Measurements from ENCODE around the gene CYP2A6. TPM values are rescaled to one million over a fixed set of nuclear protein-coding genes. Genes with fewer than 3 reads are reported as not detected.
"Not testable (repeated sequence)": the region's sequence is repeated elsewhere in the genome, so short reads cannot be mapped to it uniquely, and the experiment has no call there.

The CYP2A6 gene
- total RNA-seq, 2 experiments from 2014 or later, result not detected

DNA sequence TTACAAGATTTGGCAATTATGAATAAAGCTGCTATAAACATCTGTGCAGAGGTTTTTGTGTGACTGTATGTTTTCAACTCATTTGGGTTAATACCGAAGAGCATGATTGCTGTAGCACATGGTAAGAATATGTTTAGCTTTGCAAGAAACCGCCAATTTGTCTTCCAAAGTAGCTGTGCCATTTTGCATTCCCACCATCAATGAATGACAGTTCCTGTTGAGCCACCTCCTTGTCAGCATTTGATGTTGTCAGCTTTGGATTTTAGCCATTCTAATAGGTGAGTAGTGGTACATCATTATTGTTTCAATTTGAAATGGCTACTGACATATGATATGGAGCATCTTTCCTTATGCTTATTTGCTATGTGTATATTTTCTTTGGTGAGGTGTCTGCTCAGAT lies 23.6 kb upstream of the CYP2A6 start:
- H3K36me3 Mint-ChIP-seq (ENCODE audit: low read depth); DNase-seq; POLR2A ChIA-PET; H3K4me3 Mint-ChIP-seq; CTCF ChIA-PET; H3K27ac Mint-ChIP-seq: not testable (repeated sequence)
- Mint-ChIP-seq H3K4me1 (peaks cover 20% of the 10 kb centered on the region), H3K27me3 (peaks cover 44% of the 10 kb centered on the region), H3K9me3 (peaks cover 10% of the 10 kb centered on the region)

GRCh38 chr19:40872209-40872608 lies 22.0 kb upstream of the CYP2A6 start:
- ChIA-PET POLR2A (interaction anchor here (0.7 kb wide), 1 partner anchor 41 kb away, joined by 3 read pairs; no protein-coding TSS in a partner anchor), CTCF (interaction anchor here (1.0 kb wide), 1 partner anchor 209 kb away, joined by 4 read pairs; no protein-coding TSS in a partner anchor)
- peaks cover 4% of the 10 kb centered on the region for H3K36me3 Mint-ChIP-seq (ENCODE audit: low read depth)
- H3K27me3 Mint-ChIP-seq, result peaks cover 40% of the 10 kb centered on the region
- DNase-seq, result no peak
- no peak overlapping the region for H3K4me3 Mint-ChIP-seq
- no peak overlapping the region for H3K27ac Mint-ChIP-seq
- H3K4me1 Mint-ChIP-seq, result peaks cover 20% of the 10 kb centered on the region
- peaks cover 10% of the 10 kb centered on the region for H3K9me3 Mint-ChIP-seq

GRCh38 chr19:40867701-40868100 lies 17.5 kb upstream of the CYP2A6 start:
- Mint-ChIP-seq H3K27me3 (peaks cover 29% of the 10 kb centered on the region), H3K4me3 (no peak overlapping the region), H3K36me3 (ENCODE audit: low read depth) (no peaks in the 10 kb centered on the region), H3K9me3 (peaks cover 4% of the 10 kb centered on the region), H3K27ac (no peak overlapping the region), H3K4me1 (no peaks in the 10 kb centered on the region)
- POLR2A ChIA-PET, result no interaction called here
- DNase-seq, result no peak
- CTCF ChIA-PET, result interaction anchor here (0.5 to 0.9 kb wide), 2 partner anchors 80 to 169 kb away, joined by 3 read pairs; no protein-coding TSS in a partner anchor

DNA sequence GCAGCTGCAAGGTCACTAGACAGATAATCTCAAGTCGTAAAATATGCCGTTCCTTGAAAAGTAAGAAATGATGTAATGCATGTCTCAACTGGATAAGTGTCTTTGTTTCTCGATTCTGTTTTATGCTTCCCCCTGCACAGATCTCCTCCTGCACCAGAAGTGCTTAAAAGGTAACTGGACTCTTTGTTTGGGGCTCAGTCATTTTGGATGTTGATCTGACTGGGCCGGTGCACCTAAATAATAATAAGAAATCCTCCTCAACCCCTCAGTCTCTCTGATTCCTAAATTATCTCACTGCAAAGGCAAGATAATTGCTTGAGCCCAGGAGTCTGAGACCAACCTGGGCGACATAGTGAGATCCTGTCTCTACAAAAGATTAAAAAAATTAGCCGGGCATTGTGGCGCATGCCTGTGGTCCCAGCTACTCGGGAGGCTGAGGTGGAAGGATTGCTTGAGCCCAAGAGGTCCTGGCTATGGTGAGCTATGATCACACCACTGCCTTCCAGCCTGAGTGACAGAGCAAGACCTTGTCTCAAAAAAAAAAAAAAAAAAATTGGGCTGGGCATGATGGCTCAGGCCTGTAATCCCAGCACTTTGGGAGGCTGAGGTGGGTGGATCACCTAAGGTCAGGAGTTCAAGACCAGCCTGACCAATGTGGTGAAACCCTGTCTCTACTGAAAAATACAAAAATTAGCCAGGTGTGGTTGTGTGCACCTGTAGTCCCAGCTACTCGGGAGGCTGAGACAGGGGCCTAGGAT lies 14.7 kb upstream of the CYP2A6 start:
- H3K36me3 Mint-ChIP-seq (ENCODE audit: low read depth); DNase-seq; H3K27ac Mint-ChIP-seq; H3K9me3 Mint-ChIP-seq; H3K4me1 Mint-ChIP-seq; H3K4me3 Mint-ChIP-seq; POLR2A ChIA-PET: not testable (repeated sequence)
- CTCF ChIA-PET, result interaction anchor here (0.7 kb wide), 2 partner anchors 17 to 201 kb away, joined by 3 read pairs; partner anchors contain the start of gene CYP2A7
- peaks cover 17% of the 10 kb centered on the region for H3K27me3 Mint-ChIP-seq

DNA sequence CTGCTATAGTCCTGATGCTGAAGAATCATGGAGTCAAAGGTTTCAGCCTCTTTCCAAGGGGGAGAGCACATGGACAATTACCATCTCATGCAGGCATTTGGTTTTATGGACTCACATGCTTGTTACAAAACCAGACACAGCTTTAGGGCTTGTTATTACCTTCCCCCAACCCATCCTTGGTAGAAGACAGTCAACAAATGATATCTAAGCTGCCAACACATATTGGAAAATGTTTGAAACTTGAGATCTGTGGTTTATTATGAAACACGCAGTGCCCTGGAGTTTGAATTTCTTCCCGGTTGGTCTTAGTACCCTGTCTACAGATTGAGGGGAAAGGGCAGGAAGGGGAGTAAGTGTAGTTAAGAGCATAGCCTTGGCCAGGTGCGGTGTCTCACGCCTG lies 12.5 kb upstream of the CYP2A6 start:
- no peaks in the 10 kb centered on the region for H3K9me3 Mint-ChIP-seq
- H3K27ac Mint-ChIP-seq, result no peak overlapping the region
- peaks cover 20% of the 10 kb centered on the region for H3K27me3 Mint-ChIP-seq
- ChIA-PET POLR2A (no interaction called here), CTCF (no interaction called here)
- H3K4me1 Mint-ChIP-seq, result no peaks in the 10 kb centered on the region
- no peak overlapping the region for H3K4me3 Mint-ChIP-seq
- no peaks in the 10 kb centered on the region for H3K36me3 Mint-ChIP-seq (ENCODE audit: low read depth)
- no peak for DNase-seq

DNA sequence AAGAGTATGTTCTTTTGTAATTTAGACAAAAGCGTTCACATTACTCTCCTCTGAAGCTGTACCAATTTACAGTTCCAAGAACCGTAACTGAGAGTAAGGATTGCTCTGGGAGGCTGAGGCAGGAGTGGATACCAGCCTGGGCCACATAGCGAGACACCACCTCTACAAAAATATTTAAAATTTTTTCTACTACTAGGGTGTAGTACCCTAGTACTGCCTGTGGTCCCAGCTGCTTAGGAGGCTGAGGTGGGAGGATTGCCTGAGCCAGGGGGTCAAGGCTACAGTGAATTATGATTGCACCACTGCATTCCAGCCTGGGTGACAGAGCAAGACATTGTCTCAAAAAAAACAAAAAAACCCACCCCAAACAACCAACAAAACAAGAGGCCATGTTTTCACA lies 12.1 kb upstream of the CYP2A6 start:
- Mint-ChIP-seq H3K4me1 (no peaks in the 10 kb centered on the region), H3K9me3 (no peaks in the 10 kb centered on the region), H3K27me3 (peaks cover 18% of the 10 kb centered on the region), H3K27ac (no peak overlapping the region), H3K4me3 (no peak overlapping the region), H3K36me3 (ENCODE audit: low read depth) (no peaks in the 10 kb centered on the region)
- ChIA-PET CTCF (no interaction called here), POLR2A (no interaction called here)
- DNase-seq, result no peak

DNA sequence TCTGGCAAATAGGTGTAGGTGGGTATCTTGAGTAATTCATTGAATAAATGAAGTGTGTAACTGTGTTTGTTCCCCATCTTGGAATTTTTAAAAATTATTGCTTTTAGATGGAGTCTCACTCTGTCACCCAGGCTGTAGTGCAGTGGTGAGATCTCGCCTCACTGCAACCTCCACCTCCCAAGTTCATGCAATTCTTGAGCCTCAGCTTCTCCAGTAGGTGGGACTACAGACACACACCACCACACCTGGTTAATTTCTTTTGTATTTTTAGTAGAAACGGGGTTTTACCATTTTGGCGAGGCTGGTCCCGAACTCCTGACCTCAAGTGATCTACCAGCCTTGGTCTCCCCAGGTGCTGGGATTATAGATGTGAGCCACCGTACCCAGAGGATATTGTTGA lies 7.9 kb upstream of the CYP2A6 start:
- no peak overlapping the region for H3K27ac Mint-ChIP-seq
- no peaks in the 10 kb centered on the region for H3K4me1 Mint-ChIP-seq
- DNase-seq, result no peak
- no peaks in the 10 kb centered on the region for H3K9me3 Mint-ChIP-seq
- H3K27me3 Mint-ChIP-seq, result peaks cover 14% of the 10 kb centered on the region
- CTCF ChIA-PET, result no interaction called here
- no peak overlapping the region for H3K4me3 Mint-ChIP-seq
- POLR2A ChIA-PET, result no interaction called here
- H3K36me3 Mint-ChIP-seq (ENCODE audit: low read depth), result no peaks in the 10 kb centered on the region

DNA sequence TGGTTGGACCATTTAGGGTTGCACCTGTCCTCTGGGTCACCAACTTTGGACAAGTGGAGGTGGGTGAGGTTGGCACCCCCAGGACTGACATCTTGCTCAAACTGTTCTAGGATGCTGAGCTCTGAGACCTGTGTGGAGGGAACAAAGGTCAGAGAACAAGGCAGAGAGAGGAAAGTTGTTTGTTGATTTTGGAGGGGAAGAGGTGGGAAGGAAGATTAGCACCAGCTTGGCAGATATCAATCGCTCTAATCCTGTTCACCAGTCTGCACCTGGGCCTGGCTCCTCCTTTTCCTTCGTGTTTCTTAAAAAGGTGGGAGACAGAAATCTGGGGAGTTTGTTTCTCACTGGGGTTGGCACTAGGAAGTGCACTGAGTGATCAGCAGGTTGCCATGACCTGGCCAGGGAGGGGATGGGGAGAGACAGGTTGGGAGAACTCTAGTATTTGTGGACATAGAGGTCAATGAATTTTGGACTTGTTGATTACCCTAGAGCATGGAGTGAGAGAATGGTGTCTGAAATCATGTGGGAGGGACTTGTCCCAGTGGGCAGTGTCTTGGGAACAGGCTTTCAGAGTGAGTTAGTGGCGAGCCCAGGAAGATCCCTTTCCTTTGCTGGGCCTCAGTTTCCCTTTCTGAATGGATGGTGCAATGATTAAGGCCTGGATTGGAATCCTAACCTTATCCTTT lies 2.4 kb upstream of the CYP2A6 start:
- H3K36me3 Mint-ChIP-seq (ENCODE audit: low read depth); H3K4me3 Mint-ChIP-seq; POLR2A ChIA-PET; H3K9me3 Mint-ChIP-seq; DNase-seq; H3K27ac Mint-ChIP-seq; CTCF ChIA-PET: not testable (repeated sequence)
- H3K27me3 Mint-ChIP-seq, result peaks cover 38% of the 10 kb centered on the region
- peaks cover 12% of the 10 kb centered on the region for H3K4me1 Mint-ChIP-seq

GRCh38 chr19:40846722-40847121 lies 3.5 kb downstream of the CYP2A6 start:
- H3K9me3 Mint-ChIP-seq, DNase-seq, H3K4me3 Mint-ChIP-seq, H3K27ac Mint-ChIP-seq: not testable (repeated sequence)
- CTCF ChIA-PET, result interaction anchor here (0.5 kb wide), 1 partner anchor 203 kb away, joined by 5 read pairs; no protein-coding TSS in a partner anchor
- Mint-ChIP-seq H3K27me3 (peaks cover 48% of the 10 kb centered on the region), H3K4me1 (peaks cover 35% of the 10 kb centered on the region), H3K36me3 (ENCODE audit: low read depth) (peaks cover 11% of the 10 kb centered on the region)
- POLR2A ChIA-PET, result interaction anchor here (0.6 kb wide), 1 partner anchor 69 kb away, joined by 3 read pairs; no protein-coding TSS in a partner anchor

DNA sequence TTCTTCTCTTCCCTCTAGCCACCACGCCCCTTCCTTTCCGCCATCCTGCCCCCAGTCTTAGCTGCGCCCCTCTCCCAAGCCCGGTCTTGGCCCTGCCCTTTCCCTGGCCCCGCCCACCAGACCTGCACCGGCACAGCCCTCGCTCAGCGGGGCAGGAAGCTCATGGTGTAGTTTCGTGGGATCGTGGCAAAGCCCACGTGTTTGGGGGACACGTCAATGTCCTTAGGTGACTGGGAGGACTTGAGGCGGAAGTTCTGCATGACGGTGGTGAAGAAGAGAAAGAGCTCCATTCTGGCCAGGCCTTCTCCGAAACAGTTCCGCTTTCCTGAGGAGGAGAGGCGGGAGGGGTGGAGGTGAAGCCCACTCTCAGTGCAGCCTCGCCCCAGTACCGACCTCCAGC lies 6.6 kb downstream of the CYP2A6 start:
- peaks cover 11% of the 10 kb centered on the region for H3K36me3 Mint-ChIP-seq (ENCODE audit: low read depth)
- DNase-seq, result peak; percentile 74
- peaks cover 28% of the 10 kb centered on the region for H3K4me1 Mint-ChIP-seq
- POLR2A ChIA-PET, H3K9me3 Mint-ChIP-seq: not testable (repeated sequence)
- CTCF ChIA-PET, result interaction anchor here (0.6 kb wide), 1 partner anchor 301 kb away, joined by 5 read pairs; no protein-coding TSS in a partner anchor
- H3K27me3 Mint-ChIP-seq, result peaks cover 45% of the 10 kb centered on the region
- H3K4me3 Mint-ChIP-seq, result peak overlapping the region; percentile 48
- H3K27ac Mint-ChIP-seq, result peak overlapping the region; percentile 81

DNA sequence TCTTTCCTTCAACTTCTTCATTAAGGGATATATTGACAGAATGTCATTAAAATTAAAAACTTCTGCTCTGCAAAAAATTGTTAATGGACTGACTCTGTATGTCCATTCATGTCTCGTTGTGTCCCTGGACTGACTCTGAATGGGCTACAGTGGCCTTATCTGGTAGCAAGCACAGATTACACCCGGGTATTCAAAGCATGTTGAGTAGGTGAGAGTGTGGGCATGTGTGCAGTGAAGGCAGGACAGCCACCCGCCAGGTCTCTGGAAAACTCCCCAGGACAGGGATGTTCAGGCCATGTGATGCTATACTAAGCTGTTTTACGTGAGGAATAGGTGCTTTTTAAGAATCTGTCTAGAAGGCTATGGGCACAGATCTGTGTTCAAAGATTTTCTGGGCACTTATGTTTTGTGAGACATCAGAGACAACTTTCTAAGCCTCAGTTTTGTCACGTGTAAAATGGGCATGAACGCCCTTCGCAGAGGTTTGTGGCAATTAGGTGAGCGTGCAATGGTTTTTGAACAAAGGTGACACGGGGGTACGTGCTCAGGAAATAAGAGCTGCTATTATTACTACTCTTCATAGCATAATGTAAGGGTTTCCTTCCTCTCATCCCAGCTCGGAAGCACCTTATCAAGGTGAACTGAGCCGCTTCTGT lies 7.1 kb downstream of the CYP2A6 start:
- peaks cover 26% of the 10 kb centered on the region for H3K4me1 Mint-ChIP-seq
- POLR2A ChIA-PET, H3K9me3 Mint-ChIP-seq: not testable (repeated sequence)

GRCh38 chr19:40842012-40842411 lies 8.2 kb downstream of the CYP2A6 start:
- H3K9me3 Mint-ChIP-seq, CTCF ChIA-PET, H3K4me3 Mint-ChIP-seq, H3K27ac Mint-ChIP-seq, POLR2A ChIA-PET, DNase-seq: not testable (repeated sequence)
- peaks cover 20% of the 10 kb centered on the region for H3K4me1 Mint-ChIP-seq
- H3K36me3 Mint-ChIP-seq (ENCODE audit: low read depth), result peaks cover 10% of the 10 kb centered on the region
- H3K27me3 Mint-ChIP-seq, result peaks cover 28% of the 10 kb centered on the region

More for the DNA sequence above, 7.1 kb downstream of the CYP2A6 start:
- peaks cover 11% of the 10 kb centered on the region for H3K36me3 Mint-ChIP-seq (ENCODE audit: low read depth)
- peak overlapping the region; percentile 81 for H3K27ac Mint-ChIP-seq
- H3K27me3 Mint-ChIP-seq, result peaks cover 39% of the 10 kb centered on the region
- CTCF ChIA-PET, H3K4me3 Mint-ChIP-seq, DNase-seq: not testable (repeated sequence)

DNA sequence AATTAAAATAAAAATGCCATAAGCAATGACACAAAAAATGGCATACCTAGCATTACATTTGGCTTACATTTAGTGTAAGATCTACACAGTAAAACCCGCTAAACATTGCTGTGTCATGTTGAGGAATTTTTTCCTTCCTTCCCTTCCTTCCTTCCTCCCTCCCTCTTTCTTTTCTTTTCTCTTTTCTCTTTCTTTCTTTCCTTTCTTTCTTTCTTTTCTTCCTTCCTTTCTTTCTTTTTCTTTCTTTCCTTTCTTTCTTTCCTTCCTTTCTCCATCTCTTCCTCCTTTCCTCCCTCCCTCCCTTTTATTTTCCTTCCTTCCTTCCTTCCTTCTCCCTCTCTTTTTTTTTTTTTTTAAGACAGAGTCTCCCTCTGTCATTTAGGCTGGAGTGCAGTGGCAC lies 11.8 kb downstream of the CYP2A6 start:
- H3K4me1 Mint-ChIP-seq; H3K9me3 Mint-ChIP-seq; CTCF ChIA-PET; H3K27ac Mint-ChIP-seq; POLR2A ChIA-PET; H3K36me3 Mint-ChIP-seq (ENCODE audit: low read depth); H3K4me3 Mint-ChIP-seq; DNase-seq: not testable (repeated sequence)
- peaks cover 24% of the 10 kb centered on the region for H3K27me3 Mint-ChIP-seq

Measured in activated CD4-positive, alpha-beta T cell treated with anti-CD3 and anti-CD28 coated beads, Interleukin-2, amount 10 ng/mL, durations not matched to agents 7 days and 5 days (primary cell).